ENCODE data around the gene SNX22.

The SNX22 gene

GRCh38 chr15:64125978-64126377 is 25.6 kb upstream of the SNX22 start:
- H3K4me2 ChIP-seq (ENCODE audit: low read length), result no peak overlapping the region
- no peaks in the 10 kb centered on the region for H3K4me1 ChIP-seq (ENCODE audit: insufficient read depth, low read length, severe bottlenecking)
- H3K4me3 ChIP-seq (ENCODE audit: low read depth, low read length, poor library complexity, severe bottlenecking), result no peak overlapping the region
- no peak overlapping the region for H3K9ac ChIP-seq (ENCODE audit: low read length)
- no peaks in the 10 kb centered on the region for H3F3A ChIP-seq (ENCODE audit: insufficient read depth, low read length)
- no peak overlapping the region for H3K27ac ChIP-seq (ENCODE audit: low read depth, low read length, poor library complexity, severe bottlenecking)
- no peaks in the 10 kb centered on the region for H3K79me2 ChIP-seq (ENCODE audit: insufficient read depth, low read length)
- H4K20me1 ChIP-seq (ENCODE audit: insufficient read depth, low read length), result no peaks in the 10 kb centered on the region
- no peak for TF ChIP-seq CTCF (IDR thresholded peaks at IDR 0.05; ENCODE audit: low read length)
- TF ChIP-seq EZH2 (IDR thresholded peaks at IDR 0.05; ENCODE audit: borderline replicate concordance, low read length), result no peak
- no peaks in the 10 kb centered on the region for H3K9me3 ChIP-seq (ENCODE audit: low read length)
- no peaks in the 10 kb centered on the region for H3K9me2 ChIP-seq (ENCODE audit: low read depth, low read length)
- no peaks in the 10 kb centered on the region for H3K27me3 ChIP-seq (ENCODE audit: insufficient read depth, low read length)
- H3K36me3 ChIP-seq (ENCODE audit: insufficient read depth, low read length), result peaks cover 86% of the 10 kb centered on the region
- H2AFZ ChIP-seq (ENCODE audit: low read length), result no peak overlapping the region

GRCh38 chr15:64127521-64128270 is 23.8 kb upstream of the SNX22 start:
- Histone ChIP-seq H3K27me3 (ENCODE audit: insufficient read depth, low read length) (no peaks in the 10 kb centered on the region), H3K79me2 (ENCODE audit: insufficient read depth, low read length) (no peaks in the 10 kb centered on the region), H3K9me3 (ENCODE audit: low read length) (no peaks in the 10 kb centered on the region), H3K4me2 (ENCODE audit: low read length) (no peak overlapping the region), H3K9me2 (ENCODE audit: low read depth, low read length) (no peaks in the 10 kb centered on the region), H3F3A (ENCODE audit: insufficient read depth, low read length) (no peaks in the 10 kb centered on the region), H3K36me3 (ENCODE audit: insufficient read depth, low read length) (peaks cover 87% of the 10 kb centered on the region), H3K27ac (ENCODE audit: low read depth, low read length, poor library complexity, severe bottlenecking) (no peak overlapping the region), H3K9ac (ENCODE audit: low read length) (no peak overlapping the region), H2AFZ (ENCODE audit: low read length) (no peak overlapping the region), H3K4me3 (ENCODE audit: low read depth, low read length, poor library complexity, severe bottlenecking) (no peak overlapping the region), H3K4me1 (ENCODE audit: insufficient read depth, low read length, severe bottlenecking) (no peaks in the 10 kb centered on the region), H4K20me1 (ENCODE audit: insufficient read depth, low read length) (no peaks in the 10 kb centered on the region)
- TF ChIP-seq CTCF (IDR thresholded peaks at IDR 0.05; ENCODE audit: low read length) (no peak), EZH2 (IDR thresholded peaks at IDR 0.05; ENCODE audit: borderline replicate concordance, low read length) (no peak)

- no peak overlapping the region for H3K9ac ChIP-seq (ENCODE audit: low read length)
- no peaks in the 10 kb centered on the region for H3K4me1 ChIP-seq (ENCODE audit: insufficient read depth, low read length, severe bottlenecking)
- no peaks in the 10 kb centered on the region for H3K79me2 ChIP-seq (ENCODE audit: insufficient read depth, low read length)
- no peak overlapping the region for H3K4me3 ChIP-seq (ENCODE audit: low read depth, low read length, poor library complexity, severe bottlenecking)
- H3K27me3 ChIP-seq (ENCODE audit: insufficient read depth, low read length), result no peaks in the 10 kb centered on the region
- peaks cover 88% of the 10 kb centered on the region for H3K36me3 ChIP-seq (ENCODE audit: insufficient read depth, low read length)
- no peaks in the 10 kb centered on the region for H4K20me1 ChIP-seq (ENCODE audit: insufficient read depth, low read length)
- no peaks in the 10 kb centered on the region for H3K9me3 ChIP-seq (ENCODE audit: low read length)
- TF ChIP-seq EZH2 (IDR thresholded peaks at IDR 0.05; ENCODE audit: borderline replicate concordance, low read length) (no peak), CTCF (IDR thresholded peaks at IDR 0.05; ENCODE audit: low read length) (no peak)
- H3K9me2 ChIP-seq (ENCODE audit: low read depth, low read length), result no peaks in the 10 kb centered on the region
- H3K27ac ChIP-seq (ENCODE audit: low read depth, low read length, poor library complexity, severe bottlenecking), result no peak overlapping the region
- H2AFZ ChIP-seq (ENCODE audit: low read length), result no peak overlapping the region
- no peaks in the 10 kb centered on the region for H3F3A ChIP-seq (ENCODE audit: insufficient read depth, low read length)
- H3K4me2 ChIP-seq (ENCODE audit: low read length), result no peak overlapping the region
Measured at GRCh38 chr15:64130159-64130558, 21.4 kb upstream of the SNX22 start.
